ENCODE measurements around the gene CAMTA1.

DNA sequence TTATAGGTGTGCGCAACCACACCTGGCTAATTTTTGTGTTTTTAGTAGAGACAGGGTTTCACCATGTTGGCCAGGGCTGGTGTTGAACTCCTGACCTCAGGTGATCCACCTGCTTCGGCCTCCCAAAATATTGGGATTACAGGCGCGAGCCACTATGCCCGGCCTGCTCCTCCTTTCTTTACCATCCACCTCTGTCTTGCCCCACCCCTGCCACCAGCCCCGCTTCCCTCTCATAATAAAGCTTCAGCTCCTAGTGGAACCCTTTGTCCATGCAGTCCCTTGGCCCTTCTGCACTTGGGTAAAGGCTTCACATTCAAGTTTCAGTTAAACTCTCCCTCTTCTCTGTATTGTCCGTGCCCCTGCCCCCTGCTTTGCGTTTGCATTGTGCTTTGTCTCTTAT, 120.1 kb downstream of the CAMTA1 start:
- TF ChIP-seq CTCF (IDR thresholded peaks at IDR 0.05) (no peak), POLR2A (IDR thresholded peaks at IDR 0.05) (no peak), POLR2AphosphoS5 (IDR thresholded peaks at IDR 0.05) (no peak), EP300 (IDR thresholded peaks at IDR 0.05) (no peak)

Data from stomach (tissue), 4 donors.